ENCODE data around the gene C5orf63.
"Not testable (repeated sequence)": the region's sequence is repeated elsewhere in the genome, so short reads cannot be mapped to it uniquely, and the experiment has no call there.

The C5orf63 gene

GRCh38 chr5:127030259-127031146, 42.8 kb downstream of the C5orf63 start, which contains the start of gene MARCHF3:
TSS of gene MARCHF3 (minus strand) at chr5:127030558. CDS start at chr5:126918171, 112,387 bp downstream.
- peak; percentile 97 for DNase-seq

- no peak for DNase-seq
Observed at GRCh38 chr5:127029581-127030258, 43.6 kb downstream of the C5orf63 start.

- peak; percentile 57 for DNase-seq
Observed at GRCh38 chr5:127028822-127029457, 44.4 kb downstream of the C5orf63 start.

- DNase-seq = no peak
Observed at GRCh38 chr5:127027539-127027938, 45.8 kb downstream of the C5orf63 start.

- no peak for DNase-seq
Observed at GRCh38 chr5:127026166-127026565, 47.1 kb downstream of the C5orf63 start.

- no peak for DNase-seq
Observed at GRCh38 chr5:127025467-127025866, 47.8 kb downstream of the C5orf63 start.

- no peak for DNase-seq
Observed at GRCh38 chr5:127024821-127025220, 48.5 kb downstream of the C5orf63 start.

GRCh38 chr5:127023552-127024191, 49.6 kb downstream of the C5orf63 start:
- DNase-seq = not testable (repeated sequence)

- no peak for DNase-seq
Observed at GRCh38 chr5:127022846-127023245, 50.5 kb downstream of the C5orf63 start.

GRCh38 chr5:127019928-127020327, 53.4 kb downstream of the C5orf63 start:
- no peak for DNase-seq

GRCh38 chr5:127016722-127017121, 56.6 kb downstream of the C5orf63 start:
- DNase-seq = not testable (repeated sequence)

- no peak for DNase-seq
Observed at GRCh38 chr5:127015716-127016115, 57.6 kb downstream of the C5orf63 start.

GRCh38 chr5:127014573-127014972, 58.7 kb downstream of the C5orf63 start:
- DNase-seq = no peak

- DNase-seq = no peak
Observed at GRCh38 chr5:127013407-127013806, 59.9 kb downstream of the C5orf63 start.

- no peak for DNase-seq
Observed at GRCh38 chr5:127012916-127013315, 60.4 kb downstream of the C5orf63 start.

GRCh38 chr5:127011961-127012644, 61.2 kb downstream of the C5orf63 start:
- DNase-seq = no peak

GRCh38 chr5:127011153-127011552, 62.1 kb downstream of the C5orf63 start:
- no peak for DNase-seq

- no peak for DNase-seq
Observed at GRCh38 chr5:127010362-127010761, 62.9 kb downstream of the C5orf63 start.

GRCh38 chr5:127009784-127010183, 63.5 kb downstream of the C5orf63 start:
- no peak for DNase-seq

GRCh38 chr5:127008300-127008975, 64.9 kb downstream of the C5orf63 start:
- no peak for DNase-seq

GRCh38 chr5:127007522-127007921, 65.8 kb downstream of the C5orf63 start:
- DNase-seq = no peak

- no peak for DNase-seq
Observed at GRCh38 chr5:127006744-127007143, 66.6 kb downstream of the C5orf63 start.
